NCI-H146 treated with DMSO at 0.1 percent for 48 hours (cell line): ENCODE results near the gene TTC23L.
"Not testable (repeated sequence)": the region's sequence is repeated elsewhere in the genome, so short reads cannot be mapped to it uniquely, and the experiment has no call there.

Experiments used
- DNase-seq: peaks from one replicate; lab custom pipeline; 2025; ENCODE audit not compliant: unreplicated experiment; lab: John Stamatoyannopoulos, UW

The TTC23L gene

GRCh38 chr5:34838785-34839714 is at the start of gene TTC23L:
Gene TTC23L, plus strand, starts transcription at chr5:34839164. Its CDS starts 1,508 bp downstream, at chr5:34840672.
- peak; percentile 86 for DNase-seq

- DNase-seq = no peak
Observed at GRCh38 chr5:34789639-34790038, 49.3 kb upstream of the TTC23L start.

- DNase-seq = no peak
Observed at GRCh38 chr5:34790069-34790468, 48.9 kb upstream of the TTC23L start.

GRCh38 chr5:34791761-34792244 is 47.2 kb upstream of the TTC23L start:
- DNase-seq = no peak

- DNase-seq = no peak
Observed at GRCh38 chr5:34802834-34803563, 36.0 kb upstream of the TTC23L start.

- no peak for DNase-seq
Observed at GRCh38 chr5:34803974-34804732, 34.8 kb upstream of the TTC23L start.

- no peak for DNase-seq
Observed at GRCh38 chr5:34804913-34805312, 34.1 kb upstream of the TTC23L start.

GRCh38 chr5:34806532-34806931 is 32.4 kb upstream of the TTC23L start:
- no peak for DNase-seq

- DNase-seq = no peak
Observed at GRCh38 chr5:34811706-34812105, 27.3 kb upstream of the TTC23L start.

GRCh38 chr5:34813509-34813908 is 25.5 kb upstream of the TTC23L start:
- no peak for DNase-seq

GRCh38 chr5:34817558-34818351 is 21.2 kb upstream of the TTC23L start:
- DNase-seq = no peak

GRCh38 chr5:34818717-34819116 is 20.2 kb upstream of the TTC23L start:
- no peak for DNase-seq

- no peak for DNase-seq
Observed at GRCh38 chr5:34820593-34820992, 18.4 kb upstream of the TTC23L start.

- no peak for DNase-seq
Observed at GRCh38 chr5:34822956-34823715, 15.8 kb upstream of the TTC23L start.

GRCh38 chr5:34826347-34826746 is 12.6 kb upstream of the TTC23L start:
- DNase-seq = no peak

- DNase-seq = no peak
Observed at GRCh38 chr5:34827588-34828506, 11.1 kb upstream of the TTC23L start.

GRCh38 chr5:34830827-34831226 is 8.1 kb upstream of the TTC23L start:
- not testable (repeated sequence) for DNase-seq

- DNase-seq = no peak
Observed at GRCh38 chr5:34831303-34831702, 7.7 kb upstream of the TTC23L start.

GRCh38 chr5:34832568-34832967 is 6.4 kb upstream of the TTC23L start:
- DNase-seq = no peak
